Measurements from ENCODE around the gene CHST1.

DNA sequence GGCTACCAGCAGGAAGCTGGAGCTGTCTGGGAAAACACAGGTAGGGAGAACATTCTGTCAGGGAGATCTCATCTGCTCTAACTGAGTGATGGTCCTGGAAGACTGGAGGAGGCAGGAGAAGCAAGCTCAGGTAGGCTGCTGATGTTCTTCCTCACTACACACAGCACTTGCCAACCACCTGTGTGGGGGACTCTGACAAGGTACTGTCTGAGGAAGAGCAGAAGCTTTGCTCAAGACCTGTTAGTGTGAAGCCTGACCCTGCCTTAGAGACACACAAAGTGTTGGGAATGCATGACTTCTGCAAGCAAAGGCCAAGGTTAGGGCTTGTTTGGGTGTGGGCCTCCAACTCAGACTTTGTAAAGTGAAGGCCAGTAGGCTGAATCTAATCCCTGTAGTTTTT is 46.5 kb downstream of the CHST1 start:
- TF ChIP-seq, protein P1, sequence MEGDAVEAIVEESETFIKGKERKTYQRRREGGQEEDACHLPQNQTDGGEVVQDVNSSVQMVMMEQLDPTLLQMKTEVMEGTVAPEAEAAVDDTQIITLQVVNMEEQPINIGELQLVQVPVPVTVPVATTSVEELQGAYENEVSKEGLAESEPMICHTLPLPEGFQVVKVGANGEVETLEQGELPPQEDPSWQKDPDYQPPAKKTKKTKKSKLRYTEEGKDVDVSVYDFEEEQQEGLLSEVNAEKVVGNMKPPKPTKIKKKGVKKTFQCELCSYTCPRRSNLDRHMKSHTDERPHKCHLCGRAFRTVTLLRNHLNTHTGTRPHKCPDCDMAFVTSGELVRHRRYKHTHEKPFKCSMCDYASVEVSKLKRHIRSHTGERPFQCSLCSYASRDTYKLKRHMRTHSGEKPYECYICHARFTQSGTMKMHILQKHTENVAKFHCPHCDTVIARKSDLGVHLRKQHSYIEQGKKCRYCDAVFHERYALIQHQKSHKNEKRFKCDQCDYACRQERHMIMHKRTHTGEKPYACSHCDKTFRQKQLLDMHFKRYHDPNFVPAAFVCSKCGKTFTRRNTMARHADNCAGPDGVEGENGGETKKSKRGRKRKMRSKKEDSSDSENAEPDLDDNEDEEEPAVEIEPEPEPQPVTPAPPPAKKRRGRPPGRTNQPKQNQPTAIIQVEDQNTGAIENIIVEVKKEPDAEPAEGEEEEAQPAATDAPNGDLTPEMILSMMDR (IDR thresholded peaks at IDR 0.05 in 2 of 3, conservative IDR thresholded peaks at IDR 0.05 in 1 of 3; ENCODE audit: control insufficient read depth in 2 of 3, extremely low read depth in 1 of 3, insufficient read depth in 1 of 3, low read depth in 3 of 3, low read length in 3 of 3): no peak
- TF ChIP-seq CBX5 (IDR thresholded peaks at IDR 0.05; ENCODE audit: low read depth): no peak
